ENCODE results near the gene SOWAHA. TPM values are rescaled to one million over a fixed set of nuclear protein-coding genes. Genes with fewer than 3 reads are reported as not detected.

The SOWAHA gene
- total and polyA plus RNA-seq, 2 experiments from 2014 or later = not detected

DNA sequence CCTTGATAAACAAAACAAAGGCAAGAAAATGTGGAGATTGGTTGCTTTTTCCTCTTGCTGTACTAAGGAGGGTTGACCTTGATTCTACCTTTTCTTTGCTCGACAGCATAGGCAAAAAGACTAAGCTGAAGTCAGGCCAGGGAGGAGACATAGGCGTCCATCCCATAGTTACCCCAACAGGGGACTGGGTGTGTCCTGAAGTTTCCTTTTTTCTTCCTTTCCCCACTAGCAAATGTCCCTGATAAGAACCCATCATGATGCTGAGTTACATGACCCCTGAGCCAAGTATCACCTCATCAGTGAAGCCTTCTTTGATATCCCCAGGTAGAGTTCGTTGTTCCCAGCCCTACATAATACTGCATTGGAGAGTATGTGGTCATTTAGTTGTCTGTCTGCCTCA lies 27.2 kb downstream of the SOWAHA start:
- TF ChIP-seq, protein P1, sequence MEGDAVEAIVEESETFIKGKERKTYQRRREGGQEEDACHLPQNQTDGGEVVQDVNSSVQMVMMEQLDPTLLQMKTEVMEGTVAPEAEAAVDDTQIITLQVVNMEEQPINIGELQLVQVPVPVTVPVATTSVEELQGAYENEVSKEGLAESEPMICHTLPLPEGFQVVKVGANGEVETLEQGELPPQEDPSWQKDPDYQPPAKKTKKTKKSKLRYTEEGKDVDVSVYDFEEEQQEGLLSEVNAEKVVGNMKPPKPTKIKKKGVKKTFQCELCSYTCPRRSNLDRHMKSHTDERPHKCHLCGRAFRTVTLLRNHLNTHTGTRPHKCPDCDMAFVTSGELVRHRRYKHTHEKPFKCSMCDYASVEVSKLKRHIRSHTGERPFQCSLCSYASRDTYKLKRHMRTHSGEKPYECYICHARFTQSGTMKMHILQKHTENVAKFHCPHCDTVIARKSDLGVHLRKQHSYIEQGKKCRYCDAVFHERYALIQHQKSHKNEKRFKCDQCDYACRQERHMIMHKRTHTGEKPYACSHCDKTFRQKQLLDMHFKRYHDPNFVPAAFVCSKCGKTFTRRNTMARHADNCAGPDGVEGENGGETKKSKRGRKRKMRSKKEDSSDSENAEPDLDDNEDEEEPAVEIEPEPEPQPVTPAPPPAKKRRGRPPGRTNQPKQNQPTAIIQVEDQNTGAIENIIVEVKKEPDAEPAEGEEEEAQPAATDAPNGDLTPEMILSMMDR (IDR thresholded peaks at IDR 0.05; ENCODE audit: low read depth, low read length) = no peak

DNA sequence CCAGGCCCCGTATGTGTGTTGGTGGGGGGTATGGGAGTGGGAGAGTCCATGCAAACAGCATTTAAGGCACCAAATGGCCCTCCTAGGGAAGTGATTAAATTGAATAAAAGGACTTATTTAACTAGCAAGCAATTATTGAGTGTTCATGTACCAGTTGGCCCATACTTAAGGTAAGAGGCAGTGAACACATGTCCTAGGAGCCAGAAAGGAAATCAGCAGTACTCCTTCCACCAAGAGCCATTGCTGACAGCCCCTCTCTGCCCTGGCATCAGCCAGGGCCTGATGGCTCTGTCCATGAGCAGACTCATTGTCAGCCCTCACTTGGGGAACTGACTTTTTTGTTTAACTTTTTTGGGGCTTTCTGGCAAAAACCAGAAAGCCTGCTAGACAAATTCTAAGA lies 27.8 kb downstream of the SOWAHA start:
- H3K4me1 ChIP-seq (ENCODE audit: low read depth) = no peaks in the 10 kb centered on the region
- TF ChIP-seq, protein P1 (IDR thresholded peaks at IDR 0.05; ENCODE audit: low read depth, low read length) = no peak

More for the DNA sequence above, 27.2 kb downstream of the SOWAHA start:
- Histone ChIP-seq H3K36me3 (no peaks in the 10 kb centered on the region), H3K4me3 (no peak overlapping the region), H3K27ac (peak overlapping the region; percentile 49), H3K4me1 (ENCODE audit: low read depth) (no peaks in the 10 kb centered on the region), H3K9me3 (ENCODE audit: low read depth) (no peaks in the 10 kb centered on the region), H3K27me3 (no peaks in the 10 kb centered on the region)
- DNase-seq (ENCODE audit: low read depth in 1 of 2, low spot score in 1 of 2) = no peak

DNA sequence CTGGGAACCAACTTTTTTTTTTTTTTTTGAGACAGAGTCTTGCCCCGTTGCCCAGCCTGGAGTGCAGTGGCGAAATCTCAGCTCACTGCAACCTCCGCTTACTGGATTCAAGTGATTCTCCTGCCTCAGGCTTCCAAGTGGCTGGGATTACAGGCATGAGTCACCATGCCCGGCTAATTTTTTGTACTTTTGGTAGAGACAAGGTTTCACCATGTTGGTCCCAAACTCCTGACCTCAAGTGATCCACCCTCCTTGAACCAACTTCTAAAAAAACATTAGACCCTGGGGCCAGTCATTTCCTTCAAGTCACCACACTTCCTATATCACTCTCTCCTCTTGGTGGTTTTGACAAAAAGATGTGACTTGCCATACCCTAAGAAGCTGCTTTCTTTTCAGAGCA lies 28.2 kb downstream of the SOWAHA start:
- Histone ChIP-seq H3K27me3 (no peaks in the 10 kb centered on the region), H3K4me3 (no peak overlapping the region), H3K9me3 (ENCODE audit: low read depth) (no peaks in the 10 kb centered on the region), H3K27ac (no peak overlapping the region), H3K36me3 (no peaks in the 10 kb centered on the region), H3K4me1 (ENCODE audit: low read depth) (no peaks in the 10 kb centered on the region)
- TF ChIP-seq, protein P1 (IDR thresholded peaks at IDR 0.05; ENCODE audit: low read depth, low read length) = no peak
- peak in 1 of 2 donors; percentile 65 for DNase-seq (ENCODE audit: low read depth in 1 of 2, low spot score in 1 of 2)

More for the DNA sequence above, 27.8 kb downstream of the SOWAHA start:
- Histone ChIP-seq H3K36me3 (no peaks in the 10 kb centered on the region), H3K4me3 (no peak overlapping the region), H3K9me3 (ENCODE audit: low read depth) (no peaks in the 10 kb centered on the region), H3K27ac (no peak overlapping the region), H3K27me3 (no peaks in the 10 kb centered on the region)
- DNase-seq (ENCODE audit: low read depth in 1 of 2, low spot score in 1 of 2) = no peak

DNA sequence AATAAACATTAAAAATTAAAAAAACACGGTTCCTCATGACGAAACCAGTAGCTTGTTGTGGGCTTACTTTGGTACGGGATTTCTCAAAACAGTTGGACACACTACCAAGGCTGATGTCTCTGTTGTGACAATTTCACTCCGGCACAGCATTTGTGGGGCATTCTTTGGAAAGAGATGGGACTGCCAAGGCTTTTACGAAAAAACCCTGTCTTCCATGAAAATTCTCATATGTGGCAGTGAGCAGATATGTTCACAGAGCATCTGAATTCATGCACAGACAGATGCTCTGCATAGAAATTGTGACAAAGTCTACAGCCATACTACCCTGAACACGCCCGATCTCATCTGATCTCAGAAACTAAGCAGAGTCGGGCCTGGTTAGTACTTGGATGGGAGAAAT lies 35.2 kb downstream of the SOWAHA start:
- Histone ChIP-seq H3K4me1 (ENCODE audit: low read depth) (no peaks in the 10 kb centered on the region), H3K4me3 (no peak overlapping the region), H3K9me3 (ENCODE audit: low read depth) (no peaks in the 10 kb centered on the region), H3K27ac (no peak overlapping the region), H3K36me3 (no peaks in the 10 kb centered on the region), H3K27me3 (no peaks in the 10 kb centered on the region)
- DNase-seq (ENCODE audit: low read depth in 1 of 2, low spot score in 1 of 2) = no peak
- TF ChIP-seq, protein P1 (IDR thresholded peaks at IDR 0.05; ENCODE audit: low read depth, low read length) = no peak

DNA sequence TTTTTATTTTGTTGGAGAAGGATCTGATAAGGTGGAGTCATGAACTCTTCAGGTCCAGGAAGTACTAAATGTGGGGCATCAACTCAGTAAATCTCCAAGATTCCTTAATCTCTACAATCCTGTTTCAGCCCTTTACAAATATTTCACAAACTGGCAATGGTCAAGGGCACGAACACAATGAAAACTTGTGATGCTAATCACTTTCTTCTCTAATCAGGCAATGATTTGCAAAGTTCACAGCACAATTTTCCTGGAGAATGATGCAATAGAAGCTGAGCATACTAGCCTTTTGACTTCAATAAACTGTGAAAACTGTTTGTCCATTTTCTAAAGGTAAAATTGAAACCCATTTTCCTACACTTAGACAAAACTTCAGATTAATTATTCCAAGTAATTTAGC lies 36.2 kb downstream of the SOWAHA start:
- Histone ChIP-seq H3K4me3 (no peak overlapping the region), H3K27ac (no peak overlapping the region), H3K4me1 (ENCODE audit: low read depth) (peaks cover 4% of the 10 kb centered on the region), H3K27me3 (no peaks in the 10 kb centered on the region), H3K36me3 (no peaks in the 10 kb centered on the region), H3K9me3 (ENCODE audit: low read depth) (no peaks in the 10 kb centered on the region)
- TF ChIP-seq, protein P1 (IDR thresholded peaks at IDR 0.05; ENCODE audit: low read depth, low read length) = no peak
- no peak for DNase-seq (ENCODE audit: low read depth in 1 of 2, low spot score in 1 of 2)

DNA sequence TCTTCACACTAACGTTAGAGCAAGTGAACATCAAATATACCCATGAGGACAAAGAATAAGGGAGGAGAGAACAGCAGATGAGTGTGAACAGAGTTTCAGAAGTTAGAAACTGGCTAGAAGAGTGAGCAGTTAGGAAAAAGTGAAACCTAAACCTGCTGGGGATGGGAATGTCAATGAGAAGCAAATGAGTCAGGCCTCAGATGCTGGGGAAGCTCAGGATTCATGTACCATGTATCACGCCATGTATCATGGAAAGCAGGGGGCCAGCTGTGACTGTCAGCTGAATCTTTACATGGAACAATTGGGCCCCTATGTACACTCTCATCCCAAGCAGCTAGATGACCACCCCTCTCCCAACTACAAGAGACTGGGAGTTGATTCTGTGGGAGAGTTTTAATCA lies 37.0 kb downstream of the SOWAHA start:
- no peaks in the 10 kb centered on the region for H3K9me3 ChIP-seq (ENCODE audit: low read depth)
- DNase-seq (ENCODE audit: low read depth in 1 of 2, low spot score in 1 of 2) = no peak
- H3K4me3 ChIP-seq = no peak overlapping the region

More for the DNA sequence above, 37.0 kb downstream of the SOWAHA start:
- no peaks in the 10 kb centered on the region for H3K36me3 ChIP-seq
- H3K27me3 ChIP-seq = no peaks in the 10 kb centered on the region
- TF ChIP-seq, protein P1 (IDR thresholded peaks at IDR 0.05; ENCODE audit: low read depth, low read length) = no peak
- H3K4me1 ChIP-seq (ENCODE audit: low read depth) = peaks cover 5% of the 10 kb centered on the region
- H3K27ac ChIP-seq = no peak overlapping the region
